GM12874 (cell line): ENCODE measurements around the gene TEKT1.

ENCODE experiments used
- TF ChIP-seq, protein P1 (sequence below): IDR thresholded peaks from 2 replicates; pipeline ENCODE4 v1.5.1; 2011; ENCODE audit warnings: low read depth, mild to moderate bottlenecking, control low read depth, low read length, moderate library complexity; ENCODE audit not compliant: insufficient read depth

TEKT1 gene

DNA sequence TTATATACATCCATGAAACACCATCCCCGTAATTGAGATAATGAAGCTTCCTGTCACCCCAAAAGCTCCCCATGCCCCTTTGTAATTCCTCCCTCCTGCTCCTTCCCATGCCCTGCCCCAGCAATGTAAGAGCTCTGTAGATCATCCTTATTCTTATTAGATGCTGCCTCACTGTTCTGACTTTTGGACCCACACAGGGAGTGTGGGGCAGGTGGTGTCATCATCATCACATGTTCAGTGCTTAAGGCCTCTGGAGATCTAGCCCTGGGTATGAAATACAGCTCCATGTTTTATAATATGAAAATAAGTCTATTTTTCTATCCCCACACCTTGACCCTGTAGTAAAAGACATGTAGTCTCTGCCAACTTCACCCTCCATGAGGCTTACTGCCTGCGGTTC lies 73.8 kb downstream of the TEKT1 start:
- TF ChIP-seq, protein P1, sequence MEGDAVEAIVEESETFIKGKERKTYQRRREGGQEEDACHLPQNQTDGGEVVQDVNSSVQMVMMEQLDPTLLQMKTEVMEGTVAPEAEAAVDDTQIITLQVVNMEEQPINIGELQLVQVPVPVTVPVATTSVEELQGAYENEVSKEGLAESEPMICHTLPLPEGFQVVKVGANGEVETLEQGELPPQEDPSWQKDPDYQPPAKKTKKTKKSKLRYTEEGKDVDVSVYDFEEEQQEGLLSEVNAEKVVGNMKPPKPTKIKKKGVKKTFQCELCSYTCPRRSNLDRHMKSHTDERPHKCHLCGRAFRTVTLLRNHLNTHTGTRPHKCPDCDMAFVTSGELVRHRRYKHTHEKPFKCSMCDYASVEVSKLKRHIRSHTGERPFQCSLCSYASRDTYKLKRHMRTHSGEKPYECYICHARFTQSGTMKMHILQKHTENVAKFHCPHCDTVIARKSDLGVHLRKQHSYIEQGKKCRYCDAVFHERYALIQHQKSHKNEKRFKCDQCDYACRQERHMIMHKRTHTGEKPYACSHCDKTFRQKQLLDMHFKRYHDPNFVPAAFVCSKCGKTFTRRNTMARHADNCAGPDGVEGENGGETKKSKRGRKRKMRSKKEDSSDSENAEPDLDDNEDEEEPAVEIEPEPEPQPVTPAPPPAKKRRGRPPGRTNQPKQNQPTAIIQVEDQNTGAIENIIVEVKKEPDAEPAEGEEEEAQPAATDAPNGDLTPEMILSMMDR, result no peak

DNA sequence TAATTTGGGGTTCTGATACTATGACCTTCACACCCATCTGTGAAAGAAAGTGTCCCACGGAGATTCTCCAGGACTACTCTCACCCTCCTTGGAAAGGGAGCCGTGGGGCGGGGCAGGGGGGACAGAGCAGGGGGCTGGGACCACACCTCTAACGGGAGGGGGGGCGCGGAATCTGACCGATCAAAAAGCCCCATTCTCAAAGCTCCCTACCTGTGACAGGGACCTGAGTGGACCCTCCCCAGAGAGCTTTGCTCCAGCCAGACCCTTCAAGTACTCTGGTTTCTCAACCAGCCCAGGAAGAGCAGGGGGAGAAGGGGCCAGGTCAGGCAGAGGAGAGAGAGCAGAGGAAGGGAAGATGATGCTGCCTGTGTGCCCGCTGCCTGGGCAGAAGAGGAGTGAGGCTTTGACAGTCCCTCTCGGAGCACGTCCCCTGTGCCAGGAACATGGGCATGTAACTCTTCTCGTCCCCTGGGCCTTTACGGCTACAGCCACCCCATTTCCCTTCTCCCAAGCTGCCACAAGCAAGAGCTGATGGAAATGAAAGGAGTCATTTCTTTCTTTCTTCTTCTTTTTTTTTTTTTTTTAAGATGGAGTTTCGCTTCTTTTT lies 75.0 kb downstream of the TEKT1 start:
- TF ChIP-seq, protein P1, result no peak

DNA sequence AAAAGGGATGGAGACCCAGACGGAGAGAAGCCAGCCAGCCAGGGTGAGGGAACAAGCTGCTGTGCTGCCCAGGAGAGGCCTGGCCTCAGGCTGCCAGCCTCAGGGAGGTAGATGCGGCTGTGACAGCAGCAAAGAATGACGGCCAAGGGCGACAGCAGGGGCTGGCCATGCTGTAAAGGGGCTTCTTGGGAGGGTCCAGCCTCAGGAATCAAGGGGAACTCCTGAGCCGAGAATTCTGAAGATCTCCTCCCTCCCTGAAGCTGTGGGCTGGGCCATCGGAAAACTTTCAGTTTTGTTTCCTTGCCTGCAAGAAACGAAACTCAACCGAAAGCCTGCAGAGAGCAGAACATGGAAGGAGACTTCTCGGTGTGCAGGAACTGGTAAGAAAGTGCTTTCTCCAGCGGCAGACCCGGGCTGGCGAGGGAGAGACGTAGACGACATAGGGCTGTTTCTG lies 75.8 kb downstream of the TEKT1 start, which contains the start of gene XAF1:
Gene XAF1 (plus strand): TSS at position 316 of the 454 bp plus-strand sequence. CDS start 33 bp downstream, at position 349.
- TF ChIP-seq, protein P1, result no peak

DNA sequence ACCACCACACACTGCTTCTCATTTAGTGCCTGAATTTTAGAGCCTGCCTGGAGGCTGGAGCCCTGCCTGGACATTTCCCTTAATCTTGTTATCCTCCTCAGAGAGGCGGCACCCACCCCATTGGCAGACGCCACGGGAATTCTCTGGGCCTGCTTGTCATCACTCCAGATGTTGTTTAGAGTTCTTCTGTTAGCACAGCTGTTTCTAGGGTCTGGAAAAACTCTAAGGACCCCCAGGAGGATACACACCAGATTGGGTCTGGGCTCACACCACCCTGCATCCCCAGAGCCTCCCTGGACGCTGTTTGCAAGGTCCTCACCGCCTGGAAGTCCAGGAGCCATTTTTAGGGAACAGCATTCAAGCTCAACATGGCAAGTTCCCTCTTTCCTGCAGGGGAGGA lies 76.2 kb downstream of the TEKT1 start:
- TF ChIP-seq, protein P1, result no peak

DNA sequence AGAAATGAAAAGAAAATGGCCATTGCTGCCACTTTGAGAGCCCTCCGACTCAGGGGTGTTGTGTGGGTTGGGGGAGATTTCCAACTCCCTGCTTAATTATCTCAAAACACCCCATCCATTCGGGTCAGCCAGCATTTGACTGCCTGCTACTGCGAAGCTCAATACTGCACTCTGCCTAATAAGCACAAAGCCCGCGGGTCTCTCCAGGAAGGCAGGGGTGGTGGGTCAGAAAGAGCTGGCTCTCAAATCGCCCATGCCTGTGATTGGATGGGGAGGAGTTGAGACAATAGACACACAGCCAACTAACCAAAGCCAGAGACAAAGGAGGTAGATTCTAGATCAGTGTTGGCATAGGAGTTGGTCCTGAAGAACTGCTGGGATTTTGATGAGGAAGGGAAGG lies 78.0 kb downstream of the TEKT1 start:
- TF ChIP-seq, protein P1, result no peak

DNA sequence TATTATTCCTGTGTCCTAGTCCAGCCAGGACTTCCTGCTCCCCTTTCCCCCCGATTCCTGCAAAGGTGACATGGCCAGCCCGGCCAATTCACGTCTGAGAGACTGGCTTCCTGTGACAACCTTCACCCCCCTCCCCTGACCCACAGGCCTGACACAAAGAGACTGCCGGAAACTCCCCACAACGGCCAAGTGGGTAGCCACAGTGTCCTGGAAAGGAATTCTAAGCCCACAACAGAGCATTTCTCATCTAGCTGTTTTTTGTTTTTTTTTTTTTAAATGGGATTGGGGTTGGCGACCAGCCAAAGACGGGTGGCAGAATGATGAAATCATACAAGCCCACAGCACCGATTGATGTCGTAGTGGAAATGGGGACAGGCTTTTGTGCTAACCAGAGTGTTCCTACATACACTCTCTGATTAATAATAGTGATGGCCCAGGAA lies 78.5 kb downstream of the TEKT1 start:
- TF ChIP-seq, protein P1, result no peak

DNA sequence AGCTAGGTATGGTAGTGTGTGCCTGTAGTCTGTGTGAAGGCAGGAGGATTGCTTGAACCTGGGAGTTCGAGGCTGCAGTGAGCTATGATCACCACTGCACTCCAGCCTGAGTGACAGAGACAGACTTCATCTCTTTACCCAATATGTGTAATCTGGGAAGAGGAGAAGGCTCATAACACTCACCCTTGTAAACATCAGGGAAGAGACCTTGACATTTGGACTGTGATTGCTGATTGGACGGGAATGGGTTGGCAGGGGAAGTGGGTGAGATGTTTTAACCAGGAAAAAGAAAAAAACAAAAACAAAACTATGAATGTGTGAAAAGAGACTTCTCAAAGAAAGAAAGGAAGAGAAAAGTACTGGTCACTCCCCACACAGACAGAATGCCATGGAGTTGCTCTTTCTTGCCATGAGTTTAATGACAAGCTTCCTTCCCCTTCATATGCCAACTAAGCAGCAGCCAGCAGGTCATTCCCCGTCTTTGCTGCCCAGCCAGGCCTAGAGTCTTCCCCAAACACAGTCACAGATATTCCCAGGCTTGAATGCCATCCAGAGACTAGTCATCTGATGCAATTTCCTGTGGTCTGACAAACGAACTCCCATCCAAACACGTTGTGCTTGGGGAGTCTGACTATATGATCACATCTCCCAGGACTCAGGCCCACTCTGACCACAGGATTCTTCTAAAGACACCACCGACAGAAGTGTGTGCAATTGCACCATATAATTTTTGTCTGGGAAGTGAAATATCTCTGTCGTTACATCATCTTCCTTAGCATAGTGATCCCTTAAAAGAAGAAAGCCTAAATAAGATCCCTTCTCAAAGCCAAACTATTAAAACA lies 79.2 kb downstream of the TEKT1 start:
- TF ChIP-seq, protein P1, result no peak
